IPS DF 4.7 (cell line): ENCODE measurements around the gene POU2AF3.
"Not testable (repeated sequence)": the region's sequence is repeated elsewhere in the genome, so short reads cannot be mapped to it uniquely, and the experiment has no call there.

Experiments used
- DNase-seq: peaks from one replicate; pipeline ENCODE4 v3.0.0-alpha.2; 2013; ENCODE audit warnings: low spot score; ENCODE audit errors: extremely low read depth

Gene POU2AF3, protein sequence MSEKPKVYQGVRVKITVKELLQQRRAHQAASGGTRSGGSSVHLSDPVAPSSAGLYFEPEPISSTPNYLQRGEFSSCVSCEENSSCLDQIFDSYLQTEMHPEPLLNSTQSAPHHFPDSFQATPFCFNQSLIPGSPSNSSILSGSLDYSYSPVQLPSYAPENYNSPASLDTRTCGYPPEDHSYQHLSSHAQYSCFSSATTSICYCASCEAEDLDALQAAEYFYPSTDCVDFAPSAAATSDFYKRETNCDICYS

DNA sequence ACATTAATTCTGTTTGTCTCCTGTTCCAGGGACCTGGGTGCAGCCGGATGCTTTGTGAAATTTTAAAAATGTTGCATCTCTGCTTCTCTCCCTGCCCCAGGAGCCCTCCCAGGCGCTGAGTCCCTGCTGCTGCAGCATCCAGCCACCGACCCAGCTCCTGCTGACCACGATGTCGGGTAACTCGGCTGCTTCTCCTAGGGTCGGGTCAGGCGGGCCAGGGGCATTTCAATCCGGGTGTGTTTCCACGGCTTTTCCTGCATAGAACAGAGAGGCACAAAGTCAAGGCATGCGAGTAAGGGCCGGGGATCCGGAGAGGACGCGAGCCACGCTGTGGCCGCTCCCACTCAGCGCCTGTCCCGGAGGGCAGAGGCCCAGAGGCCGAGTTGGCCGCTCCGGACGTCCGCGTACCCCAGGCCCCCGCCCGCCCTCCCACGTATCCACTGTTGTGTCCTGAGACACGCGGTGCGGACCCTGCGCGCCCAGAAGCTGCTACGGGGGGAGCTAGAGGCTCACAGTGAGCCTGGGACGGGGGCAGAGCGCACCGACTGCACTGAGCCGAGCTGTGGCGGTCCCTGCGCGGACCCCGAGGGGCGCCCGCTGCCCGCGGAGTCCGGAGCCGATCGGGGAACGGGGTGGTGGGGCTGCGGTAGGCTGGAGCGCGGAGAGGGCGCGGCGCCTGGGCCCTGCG is at the start of gene POU2AF3:
POU2AF3 (plus strand) TSS at position 134 of the 688 bp plus-strand sequence; CDS start at position 170, 36 bp downstream.
- no peak for DNase-seq

- no peak for DNase-seq
Observed at GRCh38 chr11:111250936-111251335, 47.4 kb upstream of the POU2AF3 start.

- DNase-seq = no peak
Observed at GRCh38 chr11:111253131-111253530, 45.2 kb upstream of the POU2AF3 start.

GRCh38 chr11:111253630-111254029 is 44.7 kb upstream of the POU2AF3 start:
- no peak for DNase-seq

DNA sequence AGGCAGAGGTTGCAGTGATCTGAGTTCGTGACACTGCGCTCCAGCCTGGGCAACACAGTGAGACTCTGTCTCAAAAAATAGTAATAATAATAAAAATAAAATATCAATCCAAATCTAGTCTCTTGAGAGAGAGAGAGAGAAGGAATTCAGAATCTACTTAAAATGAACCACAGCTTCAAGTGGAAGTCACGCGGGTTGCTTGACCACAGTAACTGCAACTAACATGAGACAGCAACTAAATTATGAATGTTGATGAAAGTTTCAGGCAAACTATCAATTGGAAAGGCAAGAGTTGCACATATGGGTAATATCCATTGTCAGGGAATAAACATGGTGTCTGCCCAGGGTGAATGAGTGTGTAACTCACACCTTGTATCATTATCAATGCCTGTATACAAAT is 40.3 kb upstream of the POU2AF3 start:
- no peak for DNase-seq

- DNase-seq = no peak
Observed at GRCh38 chr11:111259896-111260295, 38.5 kb upstream of the POU2AF3 start.

- DNase-seq = no peak
Observed at GRCh38 chr11:111260811-111261210, 37.5 kb upstream of the POU2AF3 start.

DNA sequence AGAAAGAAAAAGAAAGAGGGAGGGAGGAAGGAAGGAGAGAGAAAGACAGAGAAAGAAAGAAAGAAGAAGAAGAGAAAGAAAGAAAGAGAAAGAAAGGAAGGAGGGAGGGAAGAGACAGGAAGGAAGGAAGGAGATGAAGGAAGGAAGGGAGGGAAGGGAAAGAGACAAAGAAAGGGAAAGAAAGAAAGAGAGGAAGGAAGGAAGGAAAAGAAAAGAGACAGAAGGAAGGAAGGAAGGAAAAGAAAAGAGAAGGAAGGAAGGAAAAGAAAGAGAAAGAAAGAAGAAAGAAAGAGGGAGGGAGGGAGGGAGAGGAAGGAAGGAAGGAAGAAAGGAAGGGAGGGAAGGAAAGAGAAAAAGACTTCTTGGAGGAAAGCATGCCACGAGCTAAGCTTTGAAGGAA is 33.7 kb upstream of the POU2AF3 start:
- DNase-seq = no peak

- DNase-seq = no peak
Observed at GRCh38 chr11:111265421-111265820, 32.9 kb upstream of the POU2AF3 start.

DNA sequence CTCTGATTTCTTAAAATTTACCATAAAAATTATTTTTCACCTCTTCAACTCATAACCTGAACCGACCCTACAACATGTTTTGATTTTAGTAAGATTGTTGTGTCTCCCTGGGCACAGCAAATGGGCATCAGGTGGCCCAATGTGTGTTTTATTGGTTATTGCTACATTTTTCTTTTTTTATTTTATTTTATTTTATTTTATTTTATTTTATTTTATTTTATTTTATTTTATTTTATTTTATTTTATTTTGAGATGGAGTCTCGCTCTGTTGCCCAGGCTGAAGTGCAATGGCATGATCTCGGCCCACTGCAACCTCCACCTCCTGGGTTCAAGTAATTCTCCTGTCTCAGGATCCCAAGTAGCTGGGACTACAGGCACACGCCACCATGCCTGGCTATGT is 30.0 kb upstream of the POU2AF3 start:
- not testable (repeated sequence) for DNase-seq

- no peak for DNase-seq
Observed at GRCh38 chr11:111269146-111269868, 29.0 kb upstream of the POU2AF3 start.

- DNase-seq = no peak
Observed at GRCh38 chr11:111272420-111272819, 25.9 kb upstream of the POU2AF3 start.

DNA sequence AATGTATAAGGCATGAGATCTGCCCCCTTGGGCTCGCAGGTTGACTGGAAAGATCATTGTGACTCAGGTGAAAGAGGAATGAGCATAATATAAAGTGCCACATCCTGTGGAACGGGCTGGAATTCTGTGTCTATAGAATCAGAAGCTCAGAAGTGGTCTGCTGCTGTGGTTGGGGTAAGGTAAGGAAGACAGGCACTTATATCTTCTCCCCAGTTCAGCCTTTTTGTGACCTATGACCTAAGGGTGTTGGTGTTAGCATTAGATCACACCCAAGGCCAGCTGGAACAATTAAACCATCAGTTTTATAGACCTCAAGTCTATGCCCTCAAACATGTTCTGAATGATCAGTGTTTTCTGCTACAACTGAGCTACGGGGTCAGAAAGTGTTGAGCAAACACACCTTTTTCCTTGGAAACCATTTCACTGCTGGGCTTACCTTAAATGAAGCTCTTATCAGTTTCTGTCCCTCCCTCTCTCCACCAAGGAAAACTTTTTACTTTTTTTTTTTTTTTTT is 15.7 kb upstream of the POU2AF3 start:
- DNase-seq = no peak

- no peak for DNase-seq
Observed at GRCh38 chr11:111283945-111284481, 14.3 kb upstream of the POU2AF3 start.

DNA sequence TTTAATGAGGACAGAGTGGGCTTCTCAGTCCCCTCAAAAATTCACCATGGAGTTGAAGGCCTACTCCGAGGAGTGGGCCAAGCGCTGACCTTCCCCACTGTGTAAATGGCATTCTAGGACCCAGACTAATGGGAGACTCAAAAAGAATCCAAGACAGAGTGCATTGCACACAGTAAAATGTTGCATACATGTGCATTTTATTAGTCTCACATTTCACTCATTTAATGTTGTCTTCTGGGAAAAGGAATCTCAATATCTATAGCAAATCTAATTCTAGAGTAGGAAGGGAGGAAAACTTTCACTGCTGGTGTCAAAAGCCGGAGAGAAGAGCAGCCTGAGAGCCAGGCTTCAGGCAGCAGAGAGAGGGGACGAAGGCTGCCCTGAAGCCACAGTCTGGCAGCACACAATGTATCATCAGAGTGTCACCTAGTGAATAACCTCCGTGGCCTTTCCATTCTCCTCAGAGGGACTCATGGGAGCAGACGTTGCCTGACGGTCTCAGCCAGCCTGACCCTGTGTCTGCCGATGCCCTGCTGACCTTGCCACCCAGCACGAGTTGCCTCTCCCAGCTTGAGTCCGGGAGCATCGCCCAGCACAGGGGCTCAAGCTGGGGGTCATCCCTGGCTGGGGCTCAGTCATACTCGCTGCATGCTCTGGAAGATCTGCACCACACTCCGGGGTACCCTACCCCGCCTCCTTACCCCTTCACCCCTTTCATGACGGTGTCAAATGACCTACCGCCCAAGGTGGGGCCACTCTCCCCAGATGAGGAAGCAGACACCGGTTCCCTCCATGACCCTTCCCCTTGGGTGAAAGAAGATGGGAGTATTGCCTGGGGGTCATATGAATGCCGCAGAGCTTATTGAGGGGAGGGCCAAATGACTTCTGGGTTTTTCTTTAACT is 12.9 kb upstream of the POU2AF3 start:
- no peak for DNase-seq

DNA sequence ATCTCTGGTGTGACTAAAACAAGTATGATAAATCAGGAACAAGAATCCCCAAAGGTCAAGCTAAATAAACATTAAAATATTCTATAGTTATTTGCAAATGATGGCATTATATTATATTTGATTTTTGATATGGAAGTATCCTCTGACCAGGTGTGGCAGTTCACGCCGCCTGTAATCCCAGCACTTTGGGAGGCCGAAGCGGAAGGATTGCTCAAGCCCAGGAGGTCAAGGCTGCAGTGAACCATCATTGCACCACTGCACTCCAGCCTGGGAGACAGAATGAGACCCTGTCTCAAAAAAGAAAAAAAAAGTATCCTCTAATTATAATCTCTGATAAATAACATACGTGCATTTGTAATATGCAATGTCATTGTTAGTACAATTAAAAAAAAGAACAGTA is 6.6 kb upstream of the POU2AF3 start:
- DNase-seq = no peak

- DNase-seq = not testable (repeated sequence)
Observed at GRCh38 chr11:111292408-111292807, 5.9 kb upstream of the POU2AF3 start.

DNA sequence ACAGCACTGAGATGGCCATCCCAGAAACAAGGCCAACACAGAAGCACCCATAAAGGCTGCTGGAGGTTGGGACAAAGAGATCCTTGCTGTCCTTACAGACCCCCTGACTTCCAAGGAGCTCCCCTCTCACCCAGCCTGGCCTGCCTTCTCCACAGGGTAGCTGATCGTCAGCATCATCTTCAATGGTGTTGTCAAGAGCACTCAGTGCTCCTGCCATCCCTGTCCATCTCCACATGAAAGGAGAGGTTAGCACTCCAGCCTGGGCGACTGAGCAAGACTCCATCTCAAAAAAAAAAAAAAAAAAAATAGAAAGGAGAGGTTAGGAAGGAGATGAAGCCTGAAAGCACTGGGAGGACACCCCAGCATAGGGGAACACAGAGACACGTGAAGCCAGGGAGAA is 2.1 kb upstream of the POU2AF3 start:
- no peak for DNase-seq

GRCh38 chr11:111297696-111298095 is 650 bp upstream of the POU2AF3 start:
- DNase-seq = no peak

- no peak for DNase-seq
Observed at GRCh38 chr11:111299101-111300026, 1.0 kb downstream of the POU2AF3 start.
